Breast epithelium (tissue), 3 donors: ENCODE measurements around the gene DGAT2.

Experiments
- POLR2A ChIP-seq: fragments of 450-650 bp; IDR thresholded peaks from one replicate; pipeline ENCODE4 v1.6.1; 2016; ENCODE audit warnings: antibody characterized with exemption, mild to moderate bottlenecking, moderate library complexity
- TF ChIP-seq, protein P1 (sequence below), 3 donors: fragments of 450-650 bp; IDR thresholded peaks; one replicate each; pipeline ENCODE4 v1.5.1; 2016 to 2017; ENCODE audit warnings: antibody characterized with exemption in 3 of 3, mild to moderate bottlenecking in 3 of 3, moderate library complexity in 3 of 3

DNA sequence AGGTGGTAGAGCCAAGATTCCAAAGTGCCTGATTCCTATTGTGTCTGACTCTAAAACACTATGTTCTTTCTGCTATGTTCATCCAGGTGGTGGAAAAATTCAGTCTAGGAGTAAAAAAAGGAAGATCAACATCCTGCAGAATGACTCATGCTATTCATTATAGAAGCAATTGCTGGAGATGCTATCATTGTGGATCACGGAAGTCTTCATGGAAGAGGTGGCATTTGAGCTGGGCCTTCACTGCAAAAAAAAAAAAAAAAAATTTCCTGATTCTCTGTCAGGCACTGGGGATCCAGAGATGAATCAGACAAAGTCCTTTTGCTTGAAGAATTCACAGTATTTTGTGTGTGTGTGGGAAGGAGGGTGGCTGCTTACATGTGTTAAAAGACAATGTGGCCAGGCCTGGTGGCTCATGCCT is 45.1 kb downstream of the DGAT2 start:
- TF ChIP-seq, protein P1, sequence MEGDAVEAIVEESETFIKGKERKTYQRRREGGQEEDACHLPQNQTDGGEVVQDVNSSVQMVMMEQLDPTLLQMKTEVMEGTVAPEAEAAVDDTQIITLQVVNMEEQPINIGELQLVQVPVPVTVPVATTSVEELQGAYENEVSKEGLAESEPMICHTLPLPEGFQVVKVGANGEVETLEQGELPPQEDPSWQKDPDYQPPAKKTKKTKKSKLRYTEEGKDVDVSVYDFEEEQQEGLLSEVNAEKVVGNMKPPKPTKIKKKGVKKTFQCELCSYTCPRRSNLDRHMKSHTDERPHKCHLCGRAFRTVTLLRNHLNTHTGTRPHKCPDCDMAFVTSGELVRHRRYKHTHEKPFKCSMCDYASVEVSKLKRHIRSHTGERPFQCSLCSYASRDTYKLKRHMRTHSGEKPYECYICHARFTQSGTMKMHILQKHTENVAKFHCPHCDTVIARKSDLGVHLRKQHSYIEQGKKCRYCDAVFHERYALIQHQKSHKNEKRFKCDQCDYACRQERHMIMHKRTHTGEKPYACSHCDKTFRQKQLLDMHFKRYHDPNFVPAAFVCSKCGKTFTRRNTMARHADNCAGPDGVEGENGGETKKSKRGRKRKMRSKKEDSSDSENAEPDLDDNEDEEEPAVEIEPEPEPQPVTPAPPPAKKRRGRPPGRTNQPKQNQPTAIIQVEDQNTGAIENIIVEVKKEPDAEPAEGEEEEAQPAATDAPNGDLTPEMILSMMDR (IDR thresholded peaks at IDR 0.05), result no peak
- no peak for TF ChIP-seq POLR2A
